GM21717 (cell line): Measurements from ENCODE around the gene CLCNKA.
"Not testable (repeated sequence)": the region's sequence is repeated elsewhere in the genome, so short reads cannot be mapped to it uniquely, and the experiment has no call there.

Experiments
- ATAC-seq: cut with Tn5 transposase; IDR thresholded peaks from one replicate; pipeline ENCODE4 v1.9.1; 2021; ENCODE audit warnings: mild to moderate bottlenecking, moderate library complexity; ENCODE audit not compliant: unreplicated experiment

The CLCNKA gene

DNA sequence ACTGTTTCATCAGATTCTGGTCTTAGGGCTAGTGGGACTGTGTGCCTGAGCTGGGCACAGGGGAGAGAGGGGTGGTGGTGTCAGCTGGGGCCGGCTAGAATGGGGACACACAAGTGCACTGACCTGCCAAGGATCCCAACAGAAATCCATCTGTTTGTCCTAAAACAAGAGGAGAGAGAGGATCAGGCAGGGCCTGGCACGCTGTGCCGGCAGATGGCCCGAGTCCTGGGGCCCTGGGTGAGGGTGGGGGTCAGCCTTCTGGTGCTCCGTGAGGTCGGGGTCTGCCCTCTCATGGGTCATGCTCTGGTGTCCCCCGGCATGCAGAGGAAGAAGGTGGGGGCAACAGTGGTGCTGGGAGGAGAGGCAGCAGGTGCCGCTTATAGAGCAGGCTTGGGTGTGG, 18.0 kb downstream of the CLCNKA start:
- ATAC-seq: not testable (repeated sequence)

DNA sequence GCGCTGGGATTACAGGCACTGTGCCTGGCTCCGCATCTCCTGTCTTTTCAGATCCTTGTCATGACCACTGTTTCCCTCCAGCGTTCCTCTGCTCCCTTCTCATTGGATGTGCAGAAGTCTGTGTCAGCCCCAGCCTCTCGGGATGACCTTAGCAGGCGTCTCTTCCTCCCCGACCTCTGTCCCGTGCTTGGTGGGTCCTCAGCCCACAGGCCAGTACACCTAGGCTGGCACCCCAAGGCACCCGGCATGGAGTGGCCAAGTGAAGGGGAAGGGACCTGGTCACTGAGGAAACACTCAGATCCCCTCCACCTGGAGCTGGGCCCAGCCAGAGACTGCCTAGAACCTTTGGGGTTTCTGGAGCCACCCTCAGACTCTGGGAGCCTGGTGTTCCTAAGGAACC, 19.4 kb downstream of the CLCNKA start:
- ATAC-seq: no peak

- ATAC-seq: no peak
Measured at GRCh38 chr1:16042096-16042495, 20.3 kb downstream of the CLCNKA start.

DNA sequence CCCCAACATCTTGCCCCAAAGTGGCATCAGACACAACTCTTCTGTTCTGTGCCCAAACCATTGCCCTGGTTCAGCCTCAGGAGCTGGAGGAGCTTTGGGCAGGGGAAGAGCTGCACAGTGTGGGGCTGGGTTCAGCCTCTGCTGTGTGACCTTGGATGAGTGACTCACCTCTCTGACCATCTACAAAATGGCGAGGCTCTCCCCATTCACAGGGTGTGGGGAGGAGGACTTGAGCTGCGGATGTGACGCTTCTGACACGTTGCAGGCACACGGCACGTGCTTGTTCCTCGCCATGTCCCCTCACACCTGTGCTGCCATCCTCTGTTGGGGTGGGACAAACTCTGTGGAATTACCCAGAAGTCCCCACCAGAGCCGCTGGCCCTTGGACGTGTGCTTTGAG, 20.8 kb downstream of the CLCNKA start:
- not testable (repeated sequence) for ATAC-seq

GRCh38 chr1:16043521-16043920, 21.7 kb downstream of the CLCNKA start, which contains the start of gene CLCNKB:
Gene CLCNKB, plus strand, starts transcription at chr1:16043782. Its CDS starts 711 bp downstream, at chr1:16044493.
- no peak for ATAC-seq

GRCh38 chr1:16043950-16044349, 22.1 kb downstream of the CLCNKA start:
- no peak for ATAC-seq

DNA sequence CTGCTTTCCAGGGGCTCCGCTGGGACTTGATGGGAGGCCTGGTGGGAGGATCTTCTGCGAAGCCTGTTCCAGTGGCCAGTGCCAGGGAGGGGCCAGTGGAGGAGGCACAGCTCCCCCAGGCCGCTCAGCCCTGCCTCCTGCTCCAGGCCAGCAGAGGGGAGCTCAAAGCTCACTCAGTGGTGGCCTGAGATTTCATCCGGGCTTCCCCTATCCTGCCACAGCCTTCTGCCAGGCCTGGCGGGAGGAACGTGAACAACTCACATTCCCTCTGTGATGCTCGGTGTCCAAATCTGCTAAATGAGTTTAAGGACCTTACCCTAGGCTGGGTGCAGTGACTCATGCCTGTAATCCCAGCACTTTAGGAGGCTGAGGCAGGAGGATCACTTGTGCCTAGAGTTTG, 25.0 kb downstream of the CLCNKA start:
- no peak for ATAC-seq

DNA sequence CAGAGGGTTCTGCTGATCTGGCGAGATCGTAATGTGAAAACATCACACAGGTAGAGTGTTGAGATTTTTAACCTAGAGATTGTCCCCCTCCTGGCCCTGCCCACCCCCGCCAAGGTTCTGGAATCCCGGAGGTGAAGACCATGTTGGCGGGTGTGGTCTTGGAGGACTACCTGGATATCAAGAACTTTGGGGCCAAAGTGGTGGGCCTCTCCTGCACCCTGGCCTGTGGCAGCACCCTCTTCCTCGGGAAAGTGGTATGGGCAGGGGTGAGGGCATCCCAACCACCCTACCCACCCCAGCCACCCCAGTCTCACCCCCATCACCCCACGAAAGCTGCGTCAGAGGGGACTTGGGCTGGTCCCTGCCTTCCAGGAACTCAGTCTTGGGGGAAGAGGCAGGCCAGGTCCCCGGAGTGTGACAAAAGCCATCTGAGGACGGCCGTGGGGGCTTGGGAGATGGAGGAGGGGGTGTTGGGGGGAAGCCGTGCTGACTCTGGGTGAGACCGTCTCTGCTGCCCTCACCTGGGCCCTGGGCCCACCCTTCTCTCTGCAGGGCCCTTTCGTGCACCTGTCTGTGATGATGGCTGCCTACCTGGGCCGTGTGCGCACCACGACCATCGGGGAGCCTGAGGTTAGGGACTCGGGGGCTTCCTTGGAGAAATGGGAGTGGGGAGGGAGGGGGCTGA, 26.1 kb downstream of the CLCNKA start:
- no peak for ATAC-seq

GRCh38 chr1:16048573-16049189, 26.8 kb downstream of the CLCNKA start:
- no peak for ATAC-seq

DNA sequence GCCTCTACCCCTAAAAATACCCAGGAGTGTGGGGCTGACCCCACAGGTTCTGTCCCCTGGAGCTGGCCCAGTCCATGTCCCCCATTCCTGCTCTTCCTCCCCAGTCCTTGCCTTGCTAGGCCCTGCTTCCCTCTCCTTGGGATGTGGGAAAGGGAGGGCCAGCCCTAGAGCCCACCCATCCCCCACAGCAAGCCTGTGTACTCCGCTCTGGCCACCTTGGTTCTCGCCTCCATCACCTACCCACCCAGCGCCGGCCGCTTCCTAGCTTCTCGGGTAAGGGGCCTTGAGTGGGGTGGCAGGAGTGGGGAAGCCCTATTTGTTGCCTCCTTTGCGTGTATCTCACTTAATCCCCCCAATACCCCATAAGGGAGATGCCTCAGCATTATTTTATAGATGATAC, 28.5 kb downstream of the CLCNKA start:
- no peak for ATAC-seq

GRCh38 chr1:16051039-16051438, 29.2 kb downstream of the CLCNKA start:
- no peak for ATAC-seq

GRCh38 chr1:16051949-16052348, 30.1 kb downstream of the CLCNKA start:
- ATAC-seq: not testable (repeated sequence)

DNA sequence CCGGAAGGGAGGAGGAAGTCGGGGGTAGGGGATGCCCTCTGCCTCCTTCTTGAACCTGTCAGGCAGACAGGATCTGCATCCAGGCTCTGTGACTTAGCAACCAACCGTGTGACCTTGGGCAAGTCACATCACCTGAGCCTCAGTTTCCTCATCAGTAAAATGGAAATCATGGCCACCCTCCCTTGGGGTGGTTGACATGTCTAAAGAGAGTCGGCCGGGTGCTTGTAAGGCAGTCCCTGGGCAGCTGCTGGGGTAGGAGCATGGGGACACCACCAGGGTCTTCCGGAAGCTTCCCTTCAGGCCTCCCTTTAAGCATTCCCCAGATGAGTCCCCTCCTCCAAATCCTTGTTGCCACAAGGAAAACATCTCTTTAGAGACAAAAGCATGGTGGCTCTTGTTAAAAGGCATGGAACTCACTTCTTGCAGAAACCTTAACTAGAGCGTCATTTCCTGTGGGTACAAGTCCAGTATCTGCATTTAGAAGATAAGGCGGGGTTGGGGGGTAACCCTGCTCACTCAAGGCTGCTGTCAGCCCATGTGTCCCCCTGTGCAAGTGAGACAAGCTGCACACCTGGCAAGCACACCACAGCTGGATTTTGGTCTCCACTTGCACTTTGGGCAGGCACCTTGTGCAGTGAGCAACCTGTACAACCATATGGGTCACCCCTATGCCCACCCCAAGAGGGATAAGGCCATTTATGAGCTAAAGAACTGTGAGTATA, 32.1 kb downstream of the CLCNKA start:
- no peak for ATAC-seq

GRCh38 chr1:16054598-16055540, 33.0 kb downstream of the CLCNKA start:
- ATAC-seq: no peak

- no peak for ATAC-seq
Measured at GRCh38 chr1:16055613-16056520, 34.0 kb downstream of the CLCNKA start.

DNA sequence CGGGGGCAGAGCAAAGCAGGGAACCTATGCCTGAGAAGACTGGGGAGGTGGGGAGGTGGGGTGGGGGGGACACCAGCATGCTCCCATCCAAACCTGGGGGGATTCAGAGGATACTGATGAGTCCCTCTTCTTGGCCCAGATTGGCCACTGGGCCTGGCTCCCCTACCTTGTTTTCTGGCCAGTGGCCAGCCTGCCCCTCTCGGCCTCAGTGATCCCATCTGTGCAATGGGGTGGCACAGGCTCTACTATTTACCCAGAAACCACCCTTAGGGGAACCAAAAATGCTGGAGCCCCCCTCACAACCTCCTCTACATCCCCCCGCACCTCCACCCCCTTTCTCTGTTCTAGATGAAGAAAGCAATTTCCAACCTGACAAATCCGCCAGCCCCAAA, 34.7 kb downstream of the CLCNKA start:
- ATAC-seq: not testable (repeated sequence)

DNA sequence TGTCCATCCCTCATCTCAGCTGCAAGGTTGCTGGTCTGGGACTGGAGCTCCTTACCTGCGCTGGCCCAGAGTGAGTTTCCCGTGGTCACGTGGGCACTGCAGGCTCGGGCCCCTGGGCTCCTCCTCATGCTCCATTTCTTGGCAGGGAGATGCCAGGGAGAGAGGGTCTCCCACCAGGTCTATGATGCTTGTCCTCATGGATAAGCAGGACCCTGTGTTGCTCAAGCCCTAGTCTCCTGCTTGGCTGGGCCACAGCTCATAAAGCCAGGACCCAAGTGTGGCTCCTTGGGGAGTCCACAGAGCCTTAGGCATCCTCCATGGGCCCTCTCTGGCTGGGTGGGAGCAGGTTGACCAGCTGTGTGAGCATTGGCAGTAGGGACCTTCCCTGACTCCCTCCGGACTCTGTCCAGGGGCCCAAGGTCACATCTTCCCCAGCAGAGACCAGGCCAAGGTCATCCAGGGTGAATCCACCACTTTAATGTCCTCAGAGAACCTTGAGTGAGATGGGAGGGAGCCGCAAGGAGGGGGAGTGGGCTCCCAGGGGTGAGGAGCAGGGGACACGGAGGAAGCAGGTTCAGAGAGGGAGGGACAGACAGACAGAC, 35.6 kb downstream of the CLCNKA start:
- not testable (repeated sequence) for ATAC-seq

- ATAC-seq: not testable (repeated sequence)
Measured at GRCh38 chr1:16058394-16059120, 36.7 kb downstream of the CLCNKA start.

- ATAC-seq: no peak
Measured at GRCh38 chr1:16061266-16061665, 39.4 kb downstream of the CLCNKA start.
